Stimulated activated CD4-positive, alpha-beta T cell treated with anti-CD3 and anti-CD28 coated beads, Interleukin-2, amount 100 ng/mL, for 48 hours (primary cell): ENCODE data around the gene TOR4A.
"Not testable (repeated sequence)": the region's sequence is repeated elsewhere in the genome, so short reads cannot be mapped to it uniquely, and the experiment has no call there.

Experiments used
- DNase-seq, 2 donors: peaks; one replicate each; pipeline ENCODE4 v3.0.0-alpha.2; 2020

The TOR4A gene

DNA sequence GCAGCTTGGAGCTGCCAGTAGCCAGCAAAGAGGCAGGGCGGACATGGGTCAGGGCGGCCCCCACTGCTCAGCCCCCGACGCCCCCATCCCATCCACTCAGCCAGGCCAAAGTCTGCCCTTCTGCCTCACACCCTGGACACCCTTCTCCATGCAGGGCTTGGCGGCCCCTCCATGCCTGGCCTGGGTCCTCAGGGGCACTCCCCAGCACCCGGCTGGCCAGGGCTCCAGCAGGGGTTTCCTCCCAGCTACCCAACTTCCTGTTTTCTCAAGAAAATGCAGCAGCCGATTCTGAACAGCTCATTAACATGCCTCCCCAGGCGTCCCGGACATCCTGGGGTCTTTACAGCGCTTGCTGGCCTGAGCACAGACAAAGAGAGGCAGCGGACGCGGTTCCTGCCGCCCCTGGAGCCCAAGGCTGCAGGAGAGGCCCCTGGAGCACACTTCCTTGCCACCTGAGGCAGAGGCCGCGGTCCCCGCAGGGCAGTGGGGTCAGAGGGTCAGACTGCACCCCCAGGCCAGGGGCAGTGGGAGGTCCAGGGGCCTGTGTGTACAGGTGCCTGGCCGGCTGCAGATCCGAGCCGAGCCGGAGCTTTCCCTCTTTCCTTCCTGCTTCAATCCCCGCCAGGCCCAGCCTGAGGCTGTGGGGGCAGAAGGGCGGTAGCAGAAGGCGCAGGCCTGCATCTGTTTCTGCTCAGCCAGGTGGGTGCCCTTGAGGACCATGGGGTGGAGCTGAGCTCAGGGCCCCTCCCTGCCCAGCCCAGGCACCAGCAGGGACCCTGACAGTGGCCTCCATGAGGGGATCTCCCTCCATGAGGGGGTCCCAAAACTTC lies 43.2 kb downstream of the TOR4A start:
- DNase-seq = no peak

DNA sequence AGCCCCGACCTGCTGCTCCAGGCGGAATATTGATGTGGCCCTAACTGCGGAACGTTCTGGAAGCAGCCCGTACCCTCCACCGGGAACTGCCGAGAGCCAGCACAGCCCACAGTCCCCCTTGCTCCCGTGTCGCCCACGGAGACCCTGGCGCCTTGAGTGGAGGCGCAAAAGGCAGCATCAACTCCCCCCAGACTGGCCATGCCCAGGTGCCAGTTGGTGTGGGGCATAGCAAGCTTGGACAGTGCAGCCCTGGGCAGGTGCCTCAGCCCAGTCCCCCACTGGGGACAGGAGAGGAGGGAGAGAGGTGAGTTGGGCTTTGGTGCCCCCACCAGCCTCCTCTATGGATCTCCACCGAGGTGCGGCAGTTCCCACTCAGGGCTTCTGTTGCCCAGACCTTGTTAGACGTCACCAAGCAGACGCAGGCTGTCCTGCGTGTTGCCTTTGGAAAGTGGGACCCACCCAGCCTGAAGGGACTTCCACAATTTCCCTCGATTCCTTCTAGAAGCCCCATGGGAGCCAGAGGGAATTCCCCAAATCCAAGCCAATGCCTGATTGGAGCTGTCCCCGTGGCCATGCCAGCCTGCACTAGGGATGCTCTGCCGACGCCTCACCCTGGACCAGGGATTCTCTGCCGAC lies 44.3 kb downstream of the TOR4A start:
- DNase-seq = no peak

DNA sequence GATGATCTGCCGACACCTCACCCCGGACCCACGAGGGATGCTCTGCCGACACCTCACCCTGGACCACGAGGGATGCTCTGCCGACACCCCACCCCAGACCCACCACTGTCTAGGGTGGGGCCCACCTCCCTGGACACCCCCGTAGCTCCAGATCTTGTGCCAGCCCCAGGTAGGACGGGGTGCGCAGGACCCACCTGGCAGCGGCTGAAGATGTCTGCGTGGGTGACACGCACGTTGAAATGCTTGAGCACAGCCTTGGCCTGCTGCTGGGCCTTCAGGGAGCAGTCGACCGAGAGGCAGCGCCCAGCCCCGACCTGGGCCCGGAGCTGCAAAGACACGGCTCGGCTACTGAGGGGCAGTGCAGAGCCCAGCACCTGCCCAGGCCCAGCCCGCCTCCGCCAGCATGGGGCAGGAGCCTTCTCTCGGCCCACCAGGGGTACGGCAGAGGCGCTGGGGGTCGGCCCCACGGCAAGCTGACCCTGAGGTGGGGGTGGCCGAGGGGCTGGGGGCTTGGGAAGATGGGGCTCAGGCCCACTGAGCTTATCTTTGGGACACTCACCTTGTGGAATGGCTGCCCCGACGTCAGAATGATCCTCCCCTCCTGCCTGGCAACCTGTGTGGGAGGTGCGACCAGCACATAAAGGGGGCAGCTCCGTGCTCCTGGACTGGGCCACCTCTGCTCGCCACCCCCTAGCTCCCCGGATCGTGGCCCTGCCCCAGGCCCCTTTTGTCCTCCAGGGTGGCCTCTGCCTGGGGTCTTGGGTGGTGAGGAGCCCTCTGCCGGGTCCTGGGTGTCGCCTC lies 46.2 kb downstream of the TOR4A start:
- no peak for DNase-seq

DNA sequence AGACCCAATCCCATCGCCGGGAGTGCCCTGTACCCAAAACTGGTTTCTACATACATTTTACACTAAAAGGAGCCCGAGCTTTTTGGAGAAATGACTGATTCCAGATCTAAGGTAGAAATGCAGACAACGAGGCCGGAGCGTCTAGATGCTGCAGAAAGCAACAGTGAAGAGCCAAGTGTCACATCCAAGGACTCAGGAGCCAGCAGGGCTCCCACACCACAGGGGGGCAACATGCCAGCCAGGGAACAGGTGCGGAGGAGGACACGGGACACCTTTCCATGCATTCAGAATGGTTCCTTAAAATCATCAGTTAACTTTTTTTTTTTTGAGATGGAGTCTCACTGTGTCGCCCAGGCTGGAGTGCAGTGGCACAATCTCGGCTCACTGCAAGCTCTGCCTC lies 47.6 kb downstream of the TOR4A start:
- no peak for DNase-seq

DNA sequence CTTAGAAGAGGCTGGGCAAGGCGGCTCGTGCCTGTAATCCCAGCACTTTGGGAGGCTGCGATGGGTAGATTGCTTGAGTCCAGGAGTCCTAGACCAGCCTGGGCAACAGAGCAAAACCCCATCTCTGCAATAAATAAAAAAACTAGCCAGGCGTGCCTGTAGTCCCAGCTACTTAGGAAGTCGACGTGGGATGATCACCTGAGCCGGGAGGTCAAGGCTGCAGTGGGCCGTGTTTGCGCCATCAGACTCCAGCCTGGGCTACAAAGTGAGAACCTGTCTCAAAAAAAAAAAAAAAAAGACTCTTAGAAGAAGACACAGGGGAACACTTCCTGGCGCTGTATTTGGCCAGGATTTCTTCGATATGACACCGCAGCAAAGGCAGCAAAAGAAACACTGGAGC lies 48.3 kb downstream of the TOR4A start:
- no peak for DNase-seq

DNA sequence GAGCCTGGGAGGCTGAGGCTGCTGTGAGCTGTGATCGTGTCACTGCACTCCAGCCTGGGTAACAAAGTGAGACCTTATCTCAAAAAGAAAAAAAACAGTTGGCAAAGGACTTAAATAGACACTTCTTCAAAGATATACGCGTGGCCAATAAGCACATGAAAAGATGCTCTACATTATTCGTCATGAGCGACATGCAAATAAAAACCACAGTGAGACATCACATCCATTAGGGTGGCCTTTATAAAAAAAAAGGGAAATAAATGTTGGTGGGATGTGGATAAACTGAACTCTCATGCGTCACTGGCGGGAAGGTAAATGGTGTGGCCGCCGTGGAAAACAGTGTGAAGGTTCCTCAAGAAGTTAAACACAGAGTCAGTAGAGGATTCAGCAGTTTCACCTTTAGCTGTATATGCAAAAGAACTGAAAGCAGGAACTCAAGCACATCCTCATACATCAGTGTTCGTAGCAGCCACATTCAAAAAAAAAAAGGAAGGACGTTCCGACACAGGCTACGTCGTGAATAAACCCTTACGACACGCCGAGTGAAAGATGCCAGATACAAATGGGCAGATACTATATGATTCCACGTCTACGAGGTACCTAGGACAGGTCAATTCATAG lies 49.0 kb downstream of the TOR4A start:
- DNase-seq = no peak

DNA sequence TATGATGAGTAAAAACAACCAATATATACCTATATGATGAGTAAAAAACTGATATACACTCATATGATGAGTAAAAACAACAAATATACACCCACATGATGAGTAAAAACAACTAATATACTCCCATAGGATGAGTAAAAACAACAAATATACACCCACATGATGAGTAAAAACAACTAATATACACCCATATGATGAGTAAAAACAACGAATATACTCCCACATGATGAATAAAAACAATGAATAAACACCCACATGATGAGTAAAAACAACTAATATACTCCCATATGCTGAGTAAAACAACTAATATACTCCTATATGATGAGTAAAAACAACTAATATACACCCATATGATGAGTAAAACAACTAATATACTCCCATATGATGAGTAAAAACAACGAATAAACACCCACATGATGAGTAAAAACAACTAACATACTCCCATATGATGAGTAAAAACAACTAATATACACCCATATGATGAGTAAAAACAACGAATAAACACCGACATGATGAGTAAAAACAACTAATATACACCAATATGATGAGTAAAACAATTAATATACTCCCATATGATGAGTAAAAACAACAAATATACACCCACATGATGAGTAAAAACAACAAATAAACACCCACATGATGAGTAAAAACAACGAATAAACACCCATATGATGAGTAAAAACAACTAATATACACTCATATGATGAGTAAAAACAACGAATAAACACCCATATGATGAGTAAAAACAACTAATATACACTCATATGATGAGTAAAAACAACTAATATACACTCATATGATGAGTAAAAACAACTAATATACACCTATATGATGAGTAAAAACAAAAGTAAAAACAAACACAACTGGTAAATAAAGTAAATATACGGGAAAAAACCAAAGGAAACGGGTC lies 50.4 kb downstream of the TOR4A start:
- DNase-seq = not testable (repeated sequence)

DNA sequence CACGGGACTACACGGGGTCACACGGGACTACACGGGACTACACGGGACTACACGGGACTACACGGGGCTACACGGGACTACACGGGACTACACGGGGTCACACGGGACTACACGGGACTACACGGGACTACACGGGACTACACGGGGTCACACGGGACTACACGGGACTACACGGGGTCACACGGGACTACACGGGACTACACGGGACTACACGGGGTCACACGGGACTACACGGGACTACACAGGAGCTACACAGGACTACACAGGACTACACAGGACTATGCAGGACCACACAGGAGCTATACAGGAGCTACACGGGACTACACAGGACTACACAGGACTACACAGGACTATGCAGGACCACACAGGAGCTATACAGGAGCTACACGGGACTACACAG lies 52.1 kb downstream of the TOR4A start:
- DNase-seq = not testable (repeated sequence)

DNA sequence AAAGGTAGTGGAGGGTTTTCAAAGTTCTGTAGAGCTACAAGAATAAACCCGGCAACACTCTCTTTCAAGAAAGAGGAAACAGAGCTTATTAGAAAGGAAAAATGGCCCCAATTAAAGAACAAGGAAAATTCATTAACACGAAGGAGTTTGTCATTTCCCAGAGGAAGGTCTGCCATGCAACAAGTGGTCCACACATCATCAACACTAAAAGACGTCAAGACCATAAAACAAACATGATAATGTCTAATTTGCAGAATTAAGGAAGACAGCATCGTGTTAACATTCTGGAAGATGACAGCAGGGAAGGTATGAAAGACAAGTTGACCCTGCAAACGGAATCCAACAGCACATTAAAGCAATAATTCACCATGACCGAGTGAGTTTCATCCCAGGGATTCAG lies 53.2 kb downstream of the TOR4A start:
- no peak for DNase-seq

DNA sequence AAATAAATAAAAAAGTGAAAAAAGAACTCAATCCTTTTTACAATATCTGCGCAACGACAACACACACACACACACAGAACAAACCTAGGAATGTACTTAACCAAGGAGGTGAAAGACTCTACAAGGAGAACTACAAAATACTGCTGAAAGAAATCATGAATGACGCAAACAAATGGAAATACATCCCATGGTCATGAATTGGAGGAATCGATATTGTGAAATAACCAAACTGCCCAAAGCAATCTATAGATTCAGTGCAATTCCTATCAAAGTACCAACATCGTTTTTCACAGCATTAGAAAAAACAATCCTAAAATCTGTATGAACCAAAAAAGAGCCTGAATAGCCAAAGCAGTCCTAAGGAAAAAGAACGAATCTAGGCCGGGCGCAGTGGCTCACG lies 54.4 kb downstream of the TOR4A start:
- no peak for DNase-seq
